SK-N-SH treated with all-trans-retinoic acid at 6 μM for 48 hours (cell line): ENCODE measurements around the gene ITGB1.
"Not testable (repeated sequence)": the region's sequence is repeated elsewhere in the genome, so short reads cannot be mapped to it uniquely, and the experiment has no call there.

Experiments
- BACH2 ChIP-seq: fragments of 250-450 bp; sonication (Bioruptor Pico); IDR thresholded peaks from 2 replicates; pipeline ENCODE4 v1.9.0; 2021; ENCODE audit warnings: mild to moderate bottlenecking, borderline replicate concordance
- CREB5 ChIP-seq: fragments of 250-450 bp; sonication (Bioruptor Pico); IDR thresholded peaks from 2 replicates; pipeline ENCODE4 v1.5.1; 2020; ENCODE audit warnings: low read depth, mild to moderate bottlenecking, moderate library complexity
- SNAI2 ChIP-seq: fragments of 250-450 bp; sonication (Bioruptor Pico); IDR thresholded peaks from 2 replicates; pipeline ENCODE4 v1.5.0; 2020; ENCODE audit warnings: mild to moderate bottlenecking, moderate library complexity
- ZFP3 ChIP-seq: fragments of 250-450 bp; sonication (Bioruptor Pico); IDR thresholded peaks from 2 replicates; pipeline ENCODE4 v1.5.0; 2020; ENCODE audit warnings: mild to moderate bottlenecking, moderate library complexity
- ZFP30 ChIP-seq: fragments of 450-650 bp; formaldehyde crosslinking; IDR thresholded peaks from 2 replicates; pipeline ENCODE4 v1.5.0; 2022; ENCODE audit warnings: mild to moderate bottlenecking, moderate library complexity
- ZNF70 ChIP-seq: fragments of 450-650 bp; formaldehyde crosslinking; IDR thresholded peaks from 2 replicates; pipeline ENCODE4 v1.5.0; 2020; ENCODE audit warnings: mild to moderate bottlenecking, moderate library complexity

- not testable (repeated sequence) for TF ChIP-seq BACH2 (CRISPR knock-in tag); ZNF70 (CRISPR knock-in tag); CREB5 (CRISPR knock-in tag); SNAI2 (CRISPR knock-in tag); ZFP3 (CRISPR knock-in tag); ZFP30
Observed at GRCh38 chr10:32992310-32992709, 34.3 kb upstream of the ITGB1 start.
